Measurements from ENCODE around the gene DRICH1.
"Not testable (repeated sequence)": the region's sequence is repeated elsewhere in the genome, so short reads cannot be mapped to it uniquely, and the experiment has no call there.

- TF ChIP-seq E2F4 (CRISPR knock-in tag; IDR thresholded peaks at IDR 0.05; ENCODE audit: borderline replicate concordance, low read depth); SMAD3 (CRISPR knock-in tag; IDR thresholded peaks at IDR 0.05; ENCODE audit: borderline replicate concordance); CTCF (IDR thresholded peaks at IDR 0.05); FOXP1 (CRISPR knock-in tag; IDR thresholded peaks at IDR 0.05; ENCODE audit: borderline replicate concordance); SP1 (CRISPR knock-in tag; conservative IDR thresholded peaks at IDR 0.05); PRDM15 (CRISPR knock-in tag; IDR thresholded peaks at IDR 0.05); ATF3 (CRISPR knock-in tag; conservative IDR thresholded peaks at IDR 0.05); HMGXB4 (CRISPR knock-in tag; IDR thresholded peaks at IDR 0.05); TEAD4 (CRISPR knock-in tag; IDR thresholded peaks at IDR 0.05); ZNF263 (CRISPR knock-in tag; IDR thresholded peaks at IDR 0.05; ENCODE audit: low read depth); MAX (CRISPR knock-in tag; IDR thresholded peaks at IDR 0.05): not testable (repeated sequence)
Measured at GRCh38 chr22:23671387-23671786, 39.3 kb upstream of the DRICH1 start.
